Measurements from ENCODE around the gene FKBP5.

The FKBP5 gene

DNA sequence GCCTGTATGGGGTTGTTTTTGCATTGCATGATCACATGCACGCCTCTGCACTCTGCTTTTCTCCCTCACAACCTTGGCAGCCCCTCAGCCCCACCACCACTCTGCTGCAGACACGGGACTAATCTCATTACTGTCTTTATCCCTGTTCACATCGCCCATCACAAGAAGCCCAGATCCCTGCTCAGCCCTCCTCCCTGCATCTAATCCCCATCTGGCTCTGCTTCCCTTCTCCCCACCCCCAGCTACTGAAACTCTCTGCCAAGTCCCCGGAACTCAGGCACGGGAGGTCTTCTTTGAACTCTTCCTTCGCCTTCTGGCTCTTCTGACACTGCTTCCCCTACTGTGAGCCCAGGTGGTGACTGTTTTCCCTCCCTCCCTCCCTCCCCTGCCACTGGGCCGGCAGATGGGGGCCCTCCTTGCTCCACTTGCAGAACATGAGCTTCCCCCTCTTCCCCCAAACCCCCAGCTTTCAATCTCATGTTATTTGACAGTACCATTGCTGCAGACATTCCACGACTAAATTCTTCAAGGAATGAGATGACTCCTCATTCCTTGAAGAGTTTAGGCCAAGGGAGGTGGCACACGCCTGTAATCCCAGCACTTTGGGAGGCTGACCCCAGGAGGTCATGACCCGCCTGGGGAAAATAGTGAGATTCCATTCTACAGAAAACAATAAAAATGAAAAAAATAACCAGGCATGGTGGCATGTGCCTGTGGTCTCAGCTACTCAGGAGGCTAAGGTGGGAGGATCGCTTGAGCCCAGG is 154.1 kb downstream of the FKBP5 start:
- peak; percentile 31 for DNase-seq

DNA sequence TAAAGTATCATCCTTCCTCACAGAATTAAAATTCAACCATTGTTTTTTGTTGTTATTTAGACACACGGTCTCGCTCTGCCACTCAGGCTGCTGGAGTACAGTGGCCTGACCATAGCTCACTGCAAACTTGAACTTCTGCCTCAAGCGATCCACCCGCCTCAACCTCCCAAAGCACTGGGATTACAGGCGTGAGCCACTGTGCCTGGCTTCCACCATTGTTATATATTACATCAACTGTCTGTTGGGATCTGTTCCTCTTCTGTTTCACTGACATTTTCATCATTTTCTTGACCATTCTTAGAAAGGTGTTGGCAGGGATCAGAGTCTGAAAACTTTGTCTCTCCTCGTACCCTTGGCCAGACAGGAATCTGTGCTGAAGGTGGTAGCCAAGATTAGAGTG is 154.7 kb downstream of the FKBP5 start:
- no peak for DNase-seq

DNA sequence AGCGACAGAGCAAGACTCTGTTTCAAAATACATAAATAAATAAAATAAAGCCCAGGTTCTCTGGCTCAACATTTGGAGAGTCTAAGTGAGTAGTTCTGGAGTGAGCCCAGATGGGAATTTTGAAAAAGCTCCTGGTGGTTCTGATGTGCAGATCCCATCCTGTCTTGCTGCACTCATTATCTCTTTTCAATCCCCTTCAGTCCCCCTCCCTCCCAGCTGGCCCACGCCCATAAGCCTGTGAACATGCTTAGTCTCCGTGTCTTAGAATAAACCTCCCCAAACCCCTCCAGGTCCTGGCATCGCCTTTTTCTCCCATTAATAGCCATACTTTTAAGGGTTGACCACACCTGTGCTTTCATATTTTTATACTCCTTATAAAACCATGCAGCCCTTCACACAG is 156.6 kb downstream of the FKBP5 start:
- no peak for DNase-seq

DNA sequence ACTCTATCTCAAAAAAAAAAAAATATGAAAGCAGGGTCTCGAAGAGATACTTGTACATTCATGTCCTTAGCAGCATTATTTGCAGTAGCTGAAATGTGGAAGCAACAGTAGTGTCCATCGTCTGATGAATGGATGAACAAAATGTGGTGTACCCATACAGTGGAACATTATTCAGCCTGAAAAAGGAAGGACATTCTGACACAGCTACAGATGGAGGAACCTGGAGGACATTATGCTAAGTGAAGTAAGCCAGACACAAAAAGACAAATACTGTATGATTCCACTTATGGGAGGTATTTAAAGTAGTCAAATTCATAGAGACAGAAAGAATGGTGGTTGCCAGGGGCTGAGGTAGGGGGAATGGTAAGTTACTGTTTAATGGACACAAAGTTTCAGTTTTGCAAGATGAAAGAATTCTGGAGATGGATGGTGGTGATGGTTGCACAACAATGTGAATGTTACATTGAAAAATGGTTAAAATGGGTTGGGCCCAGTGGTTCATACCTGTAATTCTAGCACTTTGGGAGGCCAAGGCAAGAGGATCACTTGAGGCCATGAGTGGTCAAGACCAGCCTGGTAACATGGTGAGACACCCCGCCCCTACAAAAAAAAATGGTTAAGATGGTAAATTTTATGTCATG is 164.2 kb downstream of the FKBP5 start:
- no peak for DNase-seq

Data from NCI-H1694 treated with DMSO at 0.1 percent for 48 hours (cell line).